GM12865 (cell line): Measurements from ENCODE around the gene PARN.
"Not testable (repeated sequence)": the region's sequence is repeated elsewhere in the genome, so short reads cannot be mapped to it uniquely, and the experiment has no call there.

Source experiments
- DNase-seq: peaks from one replicate; pipeline ENCODE4 v3.0.0; 2010; ENCODE audit warnings: low read depth
- H3K4me3 ChIP-seq: 2 replicates; pipeline ENCODE4 v1.5.1; 2011; ENCODE audit warnings: mild to moderate bottlenecking, low read depth, low read length, control low read depth
- TF ChIP-seq, protein P1 (sequence below): IDR thresholded peaks from 2 replicates; pipeline ENCODE4 v1.5.1; 2011; ENCODE audit warnings: low read length, control low read depth, low read depth, inconsistent platforms; ENCODE audit not compliant: insufficient read depth; ENCODE audit errors: missing control alignments

The PARN gene

GRCh38 chr16:14444979-14445810 lies 184.9 kb downstream of the PARN start:
- no peak overlapping the region for H3K4me3 ChIP-seq
- TF ChIP-seq, protein P1, sequence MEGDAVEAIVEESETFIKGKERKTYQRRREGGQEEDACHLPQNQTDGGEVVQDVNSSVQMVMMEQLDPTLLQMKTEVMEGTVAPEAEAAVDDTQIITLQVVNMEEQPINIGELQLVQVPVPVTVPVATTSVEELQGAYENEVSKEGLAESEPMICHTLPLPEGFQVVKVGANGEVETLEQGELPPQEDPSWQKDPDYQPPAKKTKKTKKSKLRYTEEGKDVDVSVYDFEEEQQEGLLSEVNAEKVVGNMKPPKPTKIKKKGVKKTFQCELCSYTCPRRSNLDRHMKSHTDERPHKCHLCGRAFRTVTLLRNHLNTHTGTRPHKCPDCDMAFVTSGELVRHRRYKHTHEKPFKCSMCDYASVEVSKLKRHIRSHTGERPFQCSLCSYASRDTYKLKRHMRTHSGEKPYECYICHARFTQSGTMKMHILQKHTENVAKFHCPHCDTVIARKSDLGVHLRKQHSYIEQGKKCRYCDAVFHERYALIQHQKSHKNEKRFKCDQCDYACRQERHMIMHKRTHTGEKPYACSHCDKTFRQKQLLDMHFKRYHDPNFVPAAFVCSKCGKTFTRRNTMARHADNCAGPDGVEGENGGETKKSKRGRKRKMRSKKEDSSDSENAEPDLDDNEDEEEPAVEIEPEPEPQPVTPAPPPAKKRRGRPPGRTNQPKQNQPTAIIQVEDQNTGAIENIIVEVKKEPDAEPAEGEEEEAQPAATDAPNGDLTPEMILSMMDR = no peak
- no peak for DNase-seq

GRCh38 chr16:14441533-14441932 lies 188.5 kb downstream of the PARN start:
- DNase-seq, H3K4me3 ChIP-seq: not testable (repeated sequence)

DNA sequence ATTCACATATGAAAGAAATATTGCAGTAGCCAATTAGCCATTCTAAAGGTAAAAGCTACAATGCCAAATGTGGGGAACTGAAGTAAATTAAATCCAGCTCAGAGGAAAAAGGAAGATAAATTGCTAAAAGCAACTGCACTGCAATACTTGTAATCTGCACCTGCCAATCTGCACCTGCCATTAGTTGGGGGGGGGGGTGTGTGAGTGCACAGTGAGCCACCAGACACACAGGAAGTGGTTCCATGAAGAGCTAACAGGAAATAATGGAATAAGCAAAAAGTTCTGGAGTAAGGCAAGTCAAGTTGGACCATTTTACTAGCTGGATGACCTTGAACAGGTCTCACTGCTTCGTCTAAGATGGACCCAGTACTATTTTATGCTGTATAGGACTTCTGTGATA lies 191.8 kb downstream of the PARN start:
- TF ChIP-seq, protein P1 = no peak
- no peak overlapping the region for H3K4me3 ChIP-seq
- DNase-seq = no peak

DNA sequence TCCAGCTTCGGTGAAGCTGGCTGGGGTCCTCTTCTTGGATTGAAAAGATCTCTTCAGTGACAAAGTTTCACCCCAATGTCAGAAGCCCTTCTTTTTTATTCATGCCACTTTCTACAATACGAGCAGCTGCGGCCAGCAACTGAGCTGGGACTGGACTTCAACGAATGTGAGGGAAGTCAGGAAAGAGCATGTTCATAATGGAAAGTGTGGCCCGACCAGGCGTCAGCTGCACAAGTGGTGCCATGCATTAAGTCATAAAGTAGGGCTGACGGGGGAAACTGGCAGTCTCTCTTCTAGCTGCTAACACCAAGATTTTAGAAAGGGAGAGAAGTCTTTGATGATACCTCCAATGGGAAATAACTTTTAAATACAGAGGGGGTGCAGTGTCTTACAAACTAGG lies 192.6 kb downstream of the PARN start:
- TF ChIP-seq, protein P1 = no peak
- DNase-seq = no peak
- H3K4me3 ChIP-seq = no peak overlapping the region

DNA sequence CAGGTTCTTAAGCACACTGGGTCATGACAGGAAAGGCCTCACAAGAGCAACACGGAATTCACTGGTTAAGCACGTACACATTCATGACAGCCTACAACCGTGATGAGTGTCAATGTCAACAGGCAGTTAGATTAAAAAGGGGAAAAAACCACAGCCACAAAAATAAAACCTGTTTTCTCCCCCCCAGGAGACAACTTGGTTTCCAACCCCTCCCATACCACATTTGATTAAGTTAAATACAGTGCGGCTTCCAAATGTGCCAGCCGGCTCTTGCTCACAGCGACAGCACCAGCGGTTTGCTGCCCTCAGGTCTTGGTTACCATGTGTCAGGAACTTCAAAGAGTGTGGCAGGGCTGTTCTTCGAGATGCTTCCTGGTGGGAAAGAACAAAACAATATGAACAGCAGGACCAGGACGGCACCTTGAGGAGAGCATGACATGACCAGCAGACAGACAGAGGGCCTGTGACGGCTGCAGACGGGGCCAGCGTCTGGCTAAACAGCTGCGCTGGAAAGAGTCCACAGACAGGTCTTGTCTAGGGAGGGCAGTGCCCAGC lies 193.6 kb downstream of the PARN start:
- TF ChIP-seq, protein P1 = no peak
- no peak overlapping the region for H3K4me3 ChIP-seq
- DNase-seq = no peak

DNA sequence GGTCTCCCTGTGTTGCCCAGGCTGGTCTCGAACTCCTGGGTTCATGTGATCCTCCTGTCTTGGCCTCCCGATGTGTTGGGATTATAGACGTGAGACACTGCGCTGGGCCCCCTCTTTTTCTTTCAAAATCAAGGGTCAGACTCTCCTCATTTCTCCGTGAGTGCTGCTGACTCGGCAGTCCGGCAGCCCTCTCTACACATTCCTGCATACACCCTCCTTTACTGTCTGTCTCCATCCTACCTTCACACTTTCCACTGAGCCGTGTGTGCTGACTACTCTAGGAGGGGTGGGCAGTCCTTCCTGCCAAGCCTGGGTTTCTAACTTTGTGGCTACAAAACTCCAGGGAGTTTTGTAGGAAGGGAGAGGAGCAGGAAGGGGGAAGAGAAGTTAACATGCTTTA lies 195.2 kb downstream of the PARN start:
- TF ChIP-seq, protein P1 = no peak
- no peak for DNase-seq
- H3K4me3 ChIP-seq = no peak overlapping the region

- H3K4me3 ChIP-seq, DNase-seq: not testable (repeated sequence)
Measured at GRCh38 chr16:14428971-14429637, 201.0 kb downstream of the PARN start.
